Measurements from ENCODE around the gene NEBL.

DNA sequence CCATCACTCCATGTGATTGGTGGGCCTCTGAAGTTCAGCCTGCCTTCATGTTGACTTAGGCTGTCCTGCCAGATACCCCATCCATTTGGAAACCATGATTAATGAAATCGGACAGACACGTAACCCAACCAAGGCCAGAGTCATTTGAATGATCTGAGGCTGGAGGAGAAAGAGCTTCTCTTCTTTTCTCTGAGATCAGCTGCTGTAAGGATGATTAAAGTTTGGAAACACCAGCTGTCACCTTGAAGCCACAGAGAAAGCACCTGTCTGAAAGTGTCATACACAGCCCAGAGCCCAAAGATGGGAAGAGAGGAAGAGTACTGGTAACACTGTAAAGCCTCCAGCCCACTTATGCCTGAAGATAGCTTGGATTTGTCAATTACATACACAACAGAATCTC is 22.9 kb downstream of the NEBL start:
- no peak for TF ChIP-seq CTCF (IDR thresholded peaks at IDR 0.05)
- TF ChIP-seq POLR2A (IDR thresholded peaks at IDR 0.05) = no peak
